LNCaP clone FGC (cell line): ENCODE results near the gene GTF3C4.

Source experiments
- DNase-seq: peaks from one replicate; pipeline ENCODE4 v3.0.0-alpha.2; 2011; ENCODE audit warnings: low read depth
- H3K4me3 ChIP-seq: 2 replicates; pipeline ENCODE4 v1.5.1; 2011; ENCODE audit warnings: mild to moderate bottlenecking, low read depth, low read length, control low read depth
- CTCF ChIP-seq: IDR thresholded peaks from 2 replicates; pipeline ENCODE4 v1.5.1; 2012; ENCODE audit warnings: mild to moderate bottlenecking; ENCODE audit not compliant: control insufficient read depth, insufficient read depth; ENCODE audit errors: extremely low read depth

The GTF3C4 gene

GRCh38 chr9:132670457-132671391 is at the start of gene GTF3C4:
Gene GTF3C4, plus strand, starts transcription at chr9:132670464. Its CDS starts 135 bp downstream, at chr9:132670599.
- peak within 1 kb of the TSS; percentile 95 for H3K4me3 ChIP-seq
- DNase-seq, result no peak
- no peak for TF ChIP-seq CTCF

- TF ChIP-seq CTCF, result no peak
- no peak for DNase-seq
Observed at GRCh38 chr9:132622159-132622558, 48.1 kb upstream of the GTF3C4 start.

GRCh38 chr9:132626285-132626684 is 44.0 kb upstream of the GTF3C4 start:
- DNase-seq, result no peak
- H3K4me3 ChIP-seq, result no peak overlapping the region
- TF ChIP-seq CTCF, result no peak

More at GRCh38 chr9:132622159-132622558, 48.1 kb upstream of the GTF3C4 start:
- no peak overlapping the region for H3K4me3 ChIP-seq

- no peak for DNase-seq
- no peak overlapping the region for H3K4me3 ChIP-seq
- no peak for TF ChIP-seq CTCF
Observed at GRCh38 chr9:132627106-132627505, 43.2 kb upstream of the GTF3C4 start.

GRCh38 chr9:132627594-132627993 is 42.7 kb upstream of the GTF3C4 start:
- no peak for TF ChIP-seq CTCF
- H3K4me3 ChIP-seq, result no peak overlapping the region
- no peak for DNase-seq

- no peak overlapping the region for H3K4me3 ChIP-seq
- DNase-seq, result no peak
- TF ChIP-seq CTCF, result no peak
Observed at GRCh38 chr9:132628746-132629145, 41.5 kb upstream of the GTF3C4 start.
